Measurements from ENCODE around the gene SBNO2. TPM values are rescaled to one million over a fixed set of nuclear protein-coding genes. Genes with fewer than 3 reads are reported as not detected.

The SBNO2 gene
- total RNA-seq, 6 donors from 2014 or later = 44.8 to 159 (median 106) TPM

DNA sequence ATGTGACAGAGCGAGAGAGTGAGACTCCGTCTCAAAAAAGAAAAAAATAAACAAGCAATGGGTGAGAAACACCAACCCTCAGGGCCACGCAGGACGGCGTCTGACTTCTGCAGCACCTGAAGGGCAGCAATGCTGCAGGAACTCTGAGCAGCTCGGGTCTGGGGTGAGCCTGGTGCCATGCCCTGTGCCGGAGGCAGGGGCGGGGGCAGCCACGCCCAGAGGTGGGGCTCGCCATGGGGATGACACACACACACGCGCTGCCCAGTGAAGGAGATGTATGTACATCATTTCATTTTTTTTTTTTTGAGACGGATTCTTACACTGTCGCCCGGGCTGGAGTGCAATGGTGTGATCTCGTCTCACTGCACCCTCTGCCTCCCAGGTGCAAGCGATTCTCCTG, 46.0 kb downstream of the SBNO2 start:
- no peak for ATAC-seq (ENCODE audit: low FRiP score in 2 of 2)
- Histone ChIP-seq H3K4me3 (no peak overlapping the region), H3K9me3 (no peaks in the 10 kb centered on the region), H3K36me3 (peaks cover 23 to 68% (median 44%) of the 10 kb centered on the region in 4 donors), H3K27ac (no peak overlapping the region), H3K4me1 (peaks cover 40 to 64% (median 52%) of the 10 kb centered on the region in 4 donors), H3K27me3 (no peaks in the 10 kb centered on the region)
- 93 to 94% methylated on average over 17 of the region's 17 CpGs for WGBS, 2 donors
- no peak for TF ChIP-seq POLR2AphosphoS5 (IDR thresholded peaks at IDR 0.05)
- no peak for TF ChIP-seq POLR2A (IDR thresholded peaks at IDR 0.05)
- TF ChIP-seq EP300 (IDR thresholded peaks at IDR 0.05) = no peak
- TF ChIP-seq, protein P1, sequence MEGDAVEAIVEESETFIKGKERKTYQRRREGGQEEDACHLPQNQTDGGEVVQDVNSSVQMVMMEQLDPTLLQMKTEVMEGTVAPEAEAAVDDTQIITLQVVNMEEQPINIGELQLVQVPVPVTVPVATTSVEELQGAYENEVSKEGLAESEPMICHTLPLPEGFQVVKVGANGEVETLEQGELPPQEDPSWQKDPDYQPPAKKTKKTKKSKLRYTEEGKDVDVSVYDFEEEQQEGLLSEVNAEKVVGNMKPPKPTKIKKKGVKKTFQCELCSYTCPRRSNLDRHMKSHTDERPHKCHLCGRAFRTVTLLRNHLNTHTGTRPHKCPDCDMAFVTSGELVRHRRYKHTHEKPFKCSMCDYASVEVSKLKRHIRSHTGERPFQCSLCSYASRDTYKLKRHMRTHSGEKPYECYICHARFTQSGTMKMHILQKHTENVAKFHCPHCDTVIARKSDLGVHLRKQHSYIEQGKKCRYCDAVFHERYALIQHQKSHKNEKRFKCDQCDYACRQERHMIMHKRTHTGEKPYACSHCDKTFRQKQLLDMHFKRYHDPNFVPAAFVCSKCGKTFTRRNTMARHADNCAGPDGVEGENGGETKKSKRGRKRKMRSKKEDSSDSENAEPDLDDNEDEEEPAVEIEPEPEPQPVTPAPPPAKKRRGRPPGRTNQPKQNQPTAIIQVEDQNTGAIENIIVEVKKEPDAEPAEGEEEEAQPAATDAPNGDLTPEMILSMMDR (IDR thresholded peaks at IDR 0.05) = no peak
- DNase-seq = peak in 1 of 2 donors; percentile 66

DNA sequence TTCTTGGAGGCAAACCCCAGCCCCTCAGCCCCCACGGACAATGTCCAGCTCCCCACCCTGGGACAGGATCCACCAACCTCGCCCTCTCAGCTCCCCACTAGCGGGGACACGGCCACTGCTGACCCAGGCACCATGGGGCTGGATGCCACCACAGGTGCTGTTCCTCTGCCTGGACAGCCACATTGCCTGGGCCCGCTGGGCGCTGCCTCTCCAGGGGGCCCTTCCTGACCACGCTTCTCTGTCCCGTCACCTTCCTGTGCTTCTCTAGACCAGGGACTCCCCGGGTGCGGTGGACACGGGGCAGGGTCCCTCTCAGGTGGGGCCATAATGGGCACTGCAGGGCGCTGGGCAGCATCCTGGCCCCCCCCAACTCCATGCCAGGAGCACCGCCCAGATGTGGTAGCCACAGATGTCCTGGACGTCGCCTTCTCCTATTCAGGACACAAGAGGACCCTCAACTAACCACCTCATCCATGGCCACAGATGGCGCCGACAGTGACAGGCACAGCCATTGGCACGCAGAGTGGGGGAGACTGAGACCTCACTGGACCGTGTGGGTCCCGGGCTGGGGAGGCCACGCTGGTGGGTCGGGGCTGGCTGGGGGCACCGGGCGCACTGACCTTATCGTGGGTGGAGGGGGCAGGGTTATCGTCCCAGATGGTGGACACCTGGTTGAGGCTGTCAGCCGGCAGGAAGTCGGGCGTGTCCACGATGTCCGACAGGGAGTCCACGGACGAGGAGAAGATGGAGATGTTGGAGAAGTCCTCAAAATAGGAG, 46.9 kb downstream of the SBNO2 start:
- no peaks in the 10 kb centered on the region for H3K9me3 ChIP-seq

DNA sequence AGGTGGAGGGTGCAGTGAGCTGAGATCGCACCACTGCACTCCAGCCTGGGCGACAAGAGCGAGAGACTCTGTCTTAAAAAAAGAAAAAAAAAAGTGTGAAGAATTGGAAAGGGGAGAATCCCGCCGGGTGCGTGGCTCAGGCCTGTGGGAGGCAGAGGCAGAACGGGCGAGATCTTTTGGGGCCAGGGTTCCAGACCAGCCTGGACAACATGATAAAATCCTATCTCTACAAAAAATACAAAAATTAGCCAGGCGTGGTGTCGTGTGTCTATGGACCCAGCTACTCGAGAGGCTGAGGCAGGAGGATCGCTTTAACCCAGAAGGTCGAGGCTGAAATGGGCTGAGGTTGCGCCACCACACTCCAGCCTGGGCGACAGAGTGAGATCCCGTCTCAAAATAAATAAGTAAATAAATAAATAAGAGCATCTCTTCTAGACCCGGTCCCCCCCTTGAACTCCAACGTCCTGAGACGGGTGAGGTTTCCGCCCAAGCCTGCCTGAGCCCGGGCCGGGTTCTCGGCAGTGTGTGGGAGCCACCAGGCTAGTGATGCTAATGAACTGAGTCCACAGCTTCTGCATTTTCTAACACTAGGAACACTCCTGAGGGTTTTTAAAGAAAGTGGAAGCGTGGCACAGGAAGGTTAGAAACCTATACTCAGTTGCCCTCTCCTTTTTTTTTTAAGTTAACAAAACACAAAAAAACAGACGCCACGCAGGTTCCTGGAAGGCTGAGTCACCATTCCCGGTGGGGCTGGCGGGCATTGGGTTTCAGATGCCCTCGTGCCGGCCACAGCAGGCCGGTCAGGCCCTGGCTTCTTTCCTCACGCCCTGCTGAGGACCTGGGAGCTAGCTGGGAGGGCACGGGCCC, 48.2 kb downstream of the SBNO2 start:
- H3K27me3 ChIP-seq = no peaks in the 10 kb centered on the region
- 87 to 93% methylated on average over 33 of the region's 33 CpGs for WGBS, 2 donors
- no peaks in the 10 kb centered on the region for H3K9me3 ChIP-seq
- TF ChIP-seq, protein P1 (IDR thresholded peaks at IDR 0.05) = no peak
- TF ChIP-seq POLR2A (IDR thresholded peaks at IDR 0.05) (no peak), POLR2AphosphoS5 (IDR thresholded peaks at IDR 0.05) (no peak)
- H3K4me1 ChIP-seq = peaks cover 26 to 45% (median 37%) of the 10 kb centered on the region in 4 donors
- H3K4me3 ChIP-seq = no peak overlapping the region
- no peak for ATAC-seq (ENCODE audit: low FRiP score in 2 of 2)
- H3K27ac ChIP-seq = peak overlapping the region in 1 of 4 donors; percentile 31
- peak in 1 of 2 donors; percentile 57 for DNase-seq
- H3K36me3 ChIP-seq = peaks cover 46 to 91% (median 67%) of the 10 kb centered on the region in 4 donors

More for the DNA sequence above, 46.9 kb downstream of the SBNO2 start:
- WGBS, 2 donors = 92 to 94% methylated on average over 20 to 31 of the region's 33 CpGs
- Histone ChIP-seq H3K4me3 (no peak overlapping the region), H3K4me1 (peaks cover 32 to 55% (median 43%) of the 10 kb centered on the region in 4 donors), H3K27me3 (no peaks in the 10 kb centered on the region), H3K27ac (peak overlapping the region in 1 of 4 donors; percentile 43), H3K36me3 (peaks cover 32 to 78% (median 53%) of the 10 kb centered on the region in 4 donors)
- no peak for ATAC-seq (ENCODE audit: low FRiP score in 2 of 2)
- TF ChIP-seq, protein P1 (IDR thresholded peaks at IDR 0.05) = no peak
- TF ChIP-seq POLR2A (IDR thresholded peaks at IDR 0.05) (no peak), POLR2AphosphoS5 (IDR thresholded peaks at IDR 0.05) (no peak), EP300 (IDR thresholded peaks at IDR 0.05) (no peak)
- DNase-seq = peak in 1 of 2 donors; percentile 74

DNA sequence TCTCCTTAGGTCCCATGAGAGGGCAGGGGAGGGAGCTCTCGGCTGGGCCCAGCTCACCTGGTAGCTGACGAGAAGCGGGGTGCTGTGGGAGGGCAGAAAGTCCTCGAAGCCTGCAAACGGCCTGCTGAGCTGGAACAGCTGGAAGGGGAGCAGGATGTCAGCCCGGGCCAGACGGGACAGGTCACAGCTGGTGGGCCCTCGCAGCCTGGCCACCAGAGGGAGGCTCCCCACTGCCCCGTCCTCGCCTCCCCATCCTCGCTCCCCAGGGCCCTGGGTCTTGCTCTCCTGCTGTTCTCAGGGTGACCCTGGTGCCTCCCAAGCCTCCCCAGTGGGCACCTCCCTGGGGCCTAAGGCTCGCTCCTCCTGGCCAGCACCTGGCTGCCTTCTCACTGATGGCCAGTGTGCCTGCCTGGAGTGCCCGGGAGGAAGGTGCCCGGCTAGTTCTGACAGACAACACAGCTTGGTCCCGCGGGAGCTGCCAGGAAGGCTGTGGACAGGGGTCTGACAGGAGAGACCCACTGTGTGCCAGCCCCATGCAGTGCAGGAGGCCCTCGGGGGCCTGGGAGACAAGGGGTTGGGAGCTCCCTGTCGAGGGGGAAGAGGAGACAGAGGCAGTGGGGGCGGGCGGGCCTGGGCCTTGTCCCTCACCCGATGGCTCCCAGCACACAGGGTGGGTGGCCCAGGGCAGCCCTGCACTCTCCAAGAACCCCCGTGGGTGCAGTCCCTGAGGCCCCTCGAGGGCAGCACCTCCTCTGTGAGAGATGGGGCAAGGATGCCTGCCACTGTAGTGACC, 50.0 kb downstream of the SBNO2 start:
- no peak overlapping the region for H3K4me3 ChIP-seq
- H3K27ac ChIP-seq = peak overlapping the region in 2 of 4 donors; percentile 32 to 55
- ATAC-seq (ENCODE audit: low FRiP score in 2 of 2) (no peak), DNase-seq (no peak)
- no peaks in the 10 kb centered on the region for H3K9me3 ChIP-seq
- H3K4me1 ChIP-seq = peaks cover 9 to 28% (median 19%) of the 10 kb centered on the region in 4 donors
- no peak for TF ChIP-seq POLR2AphosphoS5 (IDR thresholded peaks at IDR 0.05)
- TF ChIP-seq EP300 (IDR thresholded peaks at IDR 0.05) = no peak
- TF ChIP-seq POLR2A (IDR thresholded peaks at IDR 0.05) = no peak
- TF ChIP-seq, protein P1 (IDR thresholded peaks at IDR 0.05) = peak in 1 of 6 experiments; percentile 5
- no peaks in the 10 kb centered on the region for H3K27me3 ChIP-seq
- peaks cover 63 to 99% (median 82%) of the 10 kb centered on the region in 4 donors for H3K36me3 ChIP-seq
- WGBS, 2 donors = 88 to 94% methylated on average over 5 to 17 of the region's 23 CpGs
